Measurements from ENCODE around the gene TIMM10B.
"Not testable (repeated sequence)": the region's sequence is repeated elsewhere in the genome, so short reads cannot be mapped to it uniquely, and the experiment has no call there.

Gene TIMM10B

GRCh38 chr11:6520265-6520664, 39.0 kb downstream of the TIMM10B start:
- no peak for DNase-seq

- not testable (repeated sequence) for DNase-seq
Observed at GRCh38 chr11:6521946-6522345, 40.6 kb downstream of the TIMM10B start.

- DNase-seq = peak; percentile 83
Observed at GRCh38 chr11:6523253-6523652, 42.0 kb downstream of the TIMM10B start.

GRCh38 chr11:6526411-6527135, 45.3 kb downstream of the TIMM10B start:
- DNase-seq = no peak

- DNase-seq = no peak
Observed at GRCh38 chr11:6529266-6529665, 48.0 kb downstream of the TIMM10B start.

- no peak for DNase-seq
Observed at GRCh38 chr11:6530848-6531247, 49.5 kb downstream of the TIMM10B start.

- peak; percentile 50 for DNase-seq
Observed at GRCh38 chr11:6531267-6531752, 50.0 kb downstream of the TIMM10B start.
